GM12875 (cell line): ENCODE data around the gene CHPT1.

Source experiments
- H3K4me3 ChIP-seq: one replicate; pipeline ENCODE4 v1.5.1; 2011; ENCODE audit warnings: low read depth, low read length, control low read depth
- TF ChIP-seq, protein P1 (sequence below): IDR thresholded peaks from 2 replicates; pipeline ENCODE4 v1.5.1; 2011; ENCODE audit warnings: low read depth, mild to moderate bottlenecking, control low read depth, inconsistent platforms, low read length, moderate library complexity, borderline replicate concordance; ENCODE audit not compliant: insufficient read depth

CHPT1 gene

DNA sequence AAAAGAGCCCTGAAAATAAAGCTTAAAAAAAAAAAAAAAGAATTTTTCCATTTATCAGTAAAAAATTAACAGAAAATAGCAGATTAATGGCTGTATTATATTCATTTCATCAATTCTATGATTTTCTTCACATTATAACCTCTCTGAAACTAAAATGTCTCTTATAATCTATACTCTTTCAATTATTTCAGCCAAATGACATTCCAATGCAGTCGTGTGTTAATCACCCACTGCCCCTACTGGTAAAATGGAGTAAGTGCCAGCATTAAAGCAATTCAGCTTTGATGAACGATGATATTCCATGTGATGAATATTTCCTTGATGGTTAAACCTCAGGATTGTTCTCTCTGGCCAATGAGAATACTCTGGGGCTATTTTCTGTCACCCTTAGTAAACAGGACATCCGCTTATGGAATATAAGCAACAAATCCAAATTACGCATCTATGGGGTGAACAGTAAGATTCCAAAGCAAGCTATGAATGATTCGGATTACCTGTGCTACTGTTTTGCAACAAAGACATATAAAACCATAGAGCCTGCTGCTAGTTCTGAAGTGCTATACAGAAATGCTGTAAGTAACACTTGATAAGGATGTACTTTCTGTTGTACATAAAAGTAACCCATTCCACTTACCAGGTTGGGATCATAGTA is 62.1 kb downstream of the CHPT1 start:
- H3K4me3 ChIP-seq: no peak overlapping the region
- TF ChIP-seq, protein P1, sequence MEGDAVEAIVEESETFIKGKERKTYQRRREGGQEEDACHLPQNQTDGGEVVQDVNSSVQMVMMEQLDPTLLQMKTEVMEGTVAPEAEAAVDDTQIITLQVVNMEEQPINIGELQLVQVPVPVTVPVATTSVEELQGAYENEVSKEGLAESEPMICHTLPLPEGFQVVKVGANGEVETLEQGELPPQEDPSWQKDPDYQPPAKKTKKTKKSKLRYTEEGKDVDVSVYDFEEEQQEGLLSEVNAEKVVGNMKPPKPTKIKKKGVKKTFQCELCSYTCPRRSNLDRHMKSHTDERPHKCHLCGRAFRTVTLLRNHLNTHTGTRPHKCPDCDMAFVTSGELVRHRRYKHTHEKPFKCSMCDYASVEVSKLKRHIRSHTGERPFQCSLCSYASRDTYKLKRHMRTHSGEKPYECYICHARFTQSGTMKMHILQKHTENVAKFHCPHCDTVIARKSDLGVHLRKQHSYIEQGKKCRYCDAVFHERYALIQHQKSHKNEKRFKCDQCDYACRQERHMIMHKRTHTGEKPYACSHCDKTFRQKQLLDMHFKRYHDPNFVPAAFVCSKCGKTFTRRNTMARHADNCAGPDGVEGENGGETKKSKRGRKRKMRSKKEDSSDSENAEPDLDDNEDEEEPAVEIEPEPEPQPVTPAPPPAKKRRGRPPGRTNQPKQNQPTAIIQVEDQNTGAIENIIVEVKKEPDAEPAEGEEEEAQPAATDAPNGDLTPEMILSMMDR: peak; percentile 65; the same call in 1 of the 2 replicates

DNA sequence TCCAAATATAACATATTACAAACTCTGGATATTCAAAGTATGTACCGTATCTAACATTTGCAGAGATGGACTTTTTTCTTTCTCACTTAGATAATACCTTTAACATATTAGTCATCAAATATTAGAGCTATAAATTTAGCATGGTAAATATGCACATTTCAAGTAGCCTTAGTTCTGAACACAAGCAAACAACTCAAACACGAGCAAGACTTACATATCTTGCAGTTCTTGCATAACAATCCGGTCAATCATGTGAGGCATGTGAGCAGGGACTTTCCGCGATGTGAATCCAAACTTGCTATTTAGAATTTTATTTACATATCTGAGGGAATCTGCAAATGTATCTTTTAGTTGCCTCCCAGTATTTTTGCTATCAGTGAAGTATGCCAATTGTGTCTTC is 63.9 kb downstream of the CHPT1 start:
- TF ChIP-seq, protein P1: no peak
- no peak overlapping the region for H3K4me3 ChIP-seq

DNA sequence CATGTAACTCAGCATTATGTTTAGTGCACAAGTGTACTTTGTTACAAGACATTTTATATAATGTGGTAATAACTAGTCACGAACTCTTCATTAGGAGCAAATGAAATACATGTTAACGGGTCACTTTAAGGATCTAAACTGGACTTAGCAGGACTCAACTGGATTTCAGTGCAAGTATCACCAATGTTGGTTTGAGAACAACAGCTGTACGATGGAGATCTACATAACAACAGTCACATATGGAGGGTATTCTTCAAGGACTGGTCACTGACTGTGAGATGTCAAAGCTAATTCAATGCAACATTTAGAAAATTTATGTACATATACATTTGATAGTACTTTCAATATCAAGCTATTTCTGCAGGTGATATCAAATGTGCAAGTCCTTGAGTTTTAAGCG is 64.3 kb downstream of the CHPT1 start:
- H3K4me3 ChIP-seq: no peak overlapping the region
- TF ChIP-seq, protein P1: no peak

DNA sequence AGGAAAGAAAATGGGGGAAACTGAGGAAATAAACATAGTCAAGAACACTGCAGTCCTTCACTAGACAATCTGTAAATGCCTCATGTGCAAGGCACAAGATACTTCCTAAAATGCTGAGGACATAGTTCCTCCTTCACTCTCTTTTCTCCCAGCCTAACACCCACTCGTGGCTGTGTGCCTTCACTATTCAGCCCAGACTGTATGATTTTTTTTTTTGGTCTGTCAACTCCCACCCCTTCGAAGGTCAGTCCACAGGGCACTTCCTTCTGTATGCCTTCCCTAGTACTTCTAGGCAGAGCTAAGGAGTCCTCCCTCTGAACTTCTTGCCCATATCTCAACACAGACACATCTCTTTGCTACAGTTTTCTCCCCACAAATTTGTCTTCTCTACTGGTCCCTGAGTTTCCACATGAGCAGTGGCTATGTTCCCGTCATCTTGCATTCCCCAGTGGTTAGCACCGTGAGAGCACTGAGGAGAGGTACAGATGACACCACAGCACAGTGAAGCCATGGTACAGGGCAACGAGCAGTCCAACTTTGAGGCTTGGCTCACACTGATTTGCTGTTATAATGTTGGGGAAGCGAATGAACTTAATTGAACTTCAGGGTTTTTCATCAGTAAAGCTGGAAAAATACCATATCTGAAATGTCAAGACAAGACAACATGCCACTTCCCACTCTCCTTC is 65.9 kb downstream of the CHPT1 start:
- no peak overlapping the region for H3K4me3 ChIP-seq
- TF ChIP-seq, protein P1: no peak

DNA sequence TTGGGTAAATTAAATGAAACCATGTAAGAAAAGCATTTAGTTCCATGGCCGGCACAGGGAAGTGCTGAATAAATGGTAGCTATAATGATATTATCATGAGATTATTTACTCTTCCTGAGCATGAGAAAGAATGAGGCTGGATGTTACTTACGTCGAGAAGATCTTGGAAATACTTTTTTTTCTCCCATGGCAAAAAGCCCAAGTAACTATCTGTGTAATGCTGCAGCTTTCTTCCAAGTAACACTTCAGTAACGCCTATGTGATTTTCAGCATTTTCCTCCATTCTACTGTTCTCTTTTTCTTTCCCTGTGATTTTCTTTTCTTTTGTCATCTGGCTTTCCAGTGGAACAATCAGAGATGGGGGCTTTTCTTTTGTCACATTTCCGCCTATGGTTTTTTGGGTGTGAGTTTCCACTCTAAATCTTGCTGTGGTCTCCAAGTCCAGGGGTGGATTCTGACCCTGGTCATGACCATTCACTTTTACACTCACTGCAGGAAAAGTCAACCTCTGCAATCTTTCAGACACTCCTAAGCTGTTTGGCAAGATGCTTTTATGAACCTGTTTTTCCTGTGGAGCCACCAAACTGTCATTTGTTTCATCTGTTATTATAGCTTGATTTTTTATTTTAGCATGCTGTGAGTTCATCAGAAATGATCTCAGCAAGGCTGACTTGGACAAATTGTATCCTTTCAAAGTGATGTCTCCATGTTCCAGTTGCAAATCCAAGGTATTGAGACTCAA is 66.8 kb downstream of the CHPT1 start:
- no peak overlapping the region for H3K4me3 ChIP-seq
- TF ChIP-seq, protein P1: no peak

DNA sequence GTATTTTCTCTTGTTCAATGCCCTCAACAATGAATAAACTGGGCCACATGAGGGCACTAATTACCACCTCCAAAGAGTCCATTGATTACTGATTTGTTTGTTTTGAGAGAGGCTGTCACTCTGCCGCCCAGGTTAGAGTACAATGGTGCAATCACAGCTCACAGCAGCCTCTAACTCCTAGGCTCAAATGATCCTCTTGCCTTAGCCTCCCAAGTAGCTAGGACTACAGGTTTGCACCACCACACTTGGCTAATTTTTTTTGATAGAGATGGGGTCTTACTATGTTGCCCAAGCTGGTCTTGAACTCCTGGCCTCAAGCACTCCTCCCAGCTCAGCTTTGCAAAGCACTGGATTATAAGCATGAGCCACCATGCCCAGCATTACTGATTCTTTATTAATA is 70.1 kb downstream of the CHPT1 start:
- H3K4me3 ChIP-seq: no peak overlapping the region
- TF ChIP-seq, protein P1: no peak
